Measurements from ENCODE around the gene RASAL2.

GRCh38 chr1:178310685-178311105, 216.8 kb downstream of the RASAL2 start:
- peak; percentile 61 to 84 (median 78) for TF ChIP-seq CTCF (IDR thresholded peaks at IDR 0.05)
- no peak for TF ChIP-seq POLR2A (IDR thresholded peaks at IDR 0.05)
